Activated T-cell treated with anti-CD3 and anti-CD28 coated beads, Interleukin-2, amount 50 U/mL, for 24 hours (primary cell): ENCODE data around the gene MLLT6.
A peak's percentile ranks its signal among the peaks of the same experiment; 100 is the strongest.

Experiments
- DNase-seq: peaks from one replicate; pipeline ENCODE4 v3.0.0-alpha.2; 2020
- H3K27ac Mint-ChIP-seq: 2 replicates; pipeline ENCODE4 v1.8.0; 2020; ENCODE audit warnings: mild to moderate bottlenecking, mixed read lengths
- H3K27me3 Mint-ChIP-seq: 2 replicates; pipeline ENCODE4 v1.8.0; 2020; ENCODE audit warnings: mixed read lengths
- H3K36me3 Mint-ChIP-seq: 2 replicates; pipeline ENCODE4 v1.8.0; 2020; ENCODE audit warnings: low read depth, mixed read lengths
- H3K4me1 Mint-ChIP-seq: 2 replicates; pipeline ENCODE4 v1.8.0; 2020; ENCODE audit warnings: low read depth, mixed read lengths
- H3K4me3 Mint-ChIP-seq: 2 replicates; pipeline ENCODE4 v1.8.0; 2020; ENCODE audit warnings: mild to moderate bottlenecking, moderate library complexity, mixed read lengths
- H3K9me3 Mint-ChIP-seq: 2 replicates; pipeline ENCODE4 v1.8.0; 2020; ENCODE audit warnings: mixed read lengths

MLLT6 gene

DNA sequence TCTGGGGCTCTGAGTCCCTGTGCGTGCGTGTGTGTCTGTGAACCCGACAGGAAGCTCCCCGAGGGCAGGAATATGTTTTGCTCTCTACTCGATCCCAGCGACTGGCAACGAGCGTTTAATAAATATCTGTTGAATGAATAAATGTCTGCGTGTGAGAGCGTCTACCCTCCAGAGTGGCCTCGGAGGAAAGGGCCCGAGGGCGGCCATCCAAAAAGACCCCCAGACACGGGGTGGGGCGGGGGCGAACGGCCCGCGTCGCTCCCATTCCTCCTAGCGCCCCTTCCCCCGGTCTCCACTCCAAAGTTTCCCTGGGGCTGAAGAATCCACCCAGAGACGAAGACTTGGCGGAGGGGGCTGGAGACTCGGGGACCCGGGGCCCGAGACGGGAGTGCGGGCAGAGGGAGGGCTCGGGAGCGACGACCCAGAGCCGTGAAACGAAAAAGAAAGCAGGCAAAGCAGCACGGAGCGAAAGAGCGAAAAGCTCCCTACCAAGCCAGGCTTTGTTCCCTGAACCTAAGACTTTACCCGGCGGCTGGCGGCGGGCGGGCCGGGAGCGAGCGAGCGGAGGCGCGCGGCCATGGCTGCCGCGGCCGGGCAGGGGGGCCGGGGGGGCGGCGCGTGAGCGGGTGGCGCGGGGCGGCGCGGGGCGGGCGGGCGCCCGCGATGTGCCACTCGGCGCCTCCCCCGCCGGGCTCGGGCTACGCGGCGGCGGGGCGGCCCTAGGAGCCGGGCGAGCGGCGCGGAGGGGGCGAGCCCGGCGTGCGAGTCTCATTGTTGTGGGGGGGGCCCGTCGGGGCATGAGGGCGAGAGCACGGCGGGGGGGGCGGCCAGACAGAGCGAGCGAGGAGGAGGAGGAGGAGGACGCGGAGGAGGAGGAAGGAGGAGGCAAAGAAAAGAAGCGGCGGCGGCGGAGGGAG, at the start of gene MLLT6:
Gene MLLT6, plus strand, starts transcription at position 668 of the 917 bp plus-strand sequence. CDS start 360 bp downstream, outside the sequence.
- peaks cover 3% of the 10 kb centered on the region for H3K9me3 Mint-ChIP-seq
- H3K27ac Mint-ChIP-seq = peak within 1 kb of the TSS; percentile 100
- H3K36me3 Mint-ChIP-seq = peaks cover 68% of the 10 kb centered on the region
- no peaks in the 10 kb centered on the region for H3K27me3 Mint-ChIP-seq
- DNase-seq = peak; percentile 82
- H3K4me3 Mint-ChIP-seq = peak within 1 kb of the TSS; percentile 99
- peaks cover 48% of the 10 kb centered on the region for H3K4me1 Mint-ChIP-seq

DNA sequence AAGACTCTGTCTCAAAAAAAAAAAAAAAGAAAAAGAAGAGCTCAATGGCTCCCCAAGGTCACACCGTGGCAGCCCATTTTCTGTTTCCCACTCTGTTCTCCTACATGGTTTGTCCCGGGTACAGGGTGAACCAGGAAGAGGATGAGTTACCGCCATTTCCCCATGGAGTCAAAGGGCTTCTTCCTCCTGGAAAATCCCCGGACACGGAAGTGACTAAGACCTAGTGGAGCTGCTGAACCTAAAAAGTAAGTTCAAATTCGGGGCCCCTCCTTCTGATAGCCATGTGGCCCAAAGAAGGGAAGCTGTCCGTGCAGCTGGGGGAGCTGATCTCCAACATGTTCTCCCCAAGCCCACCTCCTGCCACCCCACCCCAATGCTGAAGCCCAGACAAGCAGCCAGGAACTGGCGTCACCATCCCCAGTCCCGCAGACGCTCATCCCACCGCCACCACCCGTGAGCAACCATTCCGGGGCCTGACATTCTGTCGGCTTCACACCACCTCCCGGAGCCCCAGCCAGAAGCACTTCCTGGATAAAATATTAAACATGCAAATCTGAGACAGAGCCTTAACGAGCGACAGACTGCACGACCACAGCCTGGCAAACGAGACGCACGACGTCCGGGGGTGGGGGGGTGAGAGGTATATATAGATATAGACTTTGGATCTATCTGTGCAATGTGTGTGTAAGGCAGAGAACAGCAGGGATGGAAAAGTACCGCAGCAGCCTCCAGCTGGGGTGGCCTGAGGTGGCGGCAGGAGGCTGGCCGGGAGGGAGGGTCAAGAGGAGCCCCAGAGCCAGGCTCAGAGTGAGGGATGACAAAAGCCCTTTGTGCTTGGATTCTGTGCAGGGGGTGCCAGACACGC, 47.9 kb upstream of the MLLT6 start:
- no peak for DNase-seq
- Mint-ChIP-seq H3K27ac (no peak overlapping the region), H3K9me3 (no peaks in the 10 kb centered on the region), H3K27me3 (peaks cover 46% of the 10 kb centered on the region), H3K4me3 (no peak overlapping the region), H3K4me1 (peaks cover 15% of the 10 kb centered on the region), H3K36me3 (no peaks in the 10 kb centered on the region)

DNA sequence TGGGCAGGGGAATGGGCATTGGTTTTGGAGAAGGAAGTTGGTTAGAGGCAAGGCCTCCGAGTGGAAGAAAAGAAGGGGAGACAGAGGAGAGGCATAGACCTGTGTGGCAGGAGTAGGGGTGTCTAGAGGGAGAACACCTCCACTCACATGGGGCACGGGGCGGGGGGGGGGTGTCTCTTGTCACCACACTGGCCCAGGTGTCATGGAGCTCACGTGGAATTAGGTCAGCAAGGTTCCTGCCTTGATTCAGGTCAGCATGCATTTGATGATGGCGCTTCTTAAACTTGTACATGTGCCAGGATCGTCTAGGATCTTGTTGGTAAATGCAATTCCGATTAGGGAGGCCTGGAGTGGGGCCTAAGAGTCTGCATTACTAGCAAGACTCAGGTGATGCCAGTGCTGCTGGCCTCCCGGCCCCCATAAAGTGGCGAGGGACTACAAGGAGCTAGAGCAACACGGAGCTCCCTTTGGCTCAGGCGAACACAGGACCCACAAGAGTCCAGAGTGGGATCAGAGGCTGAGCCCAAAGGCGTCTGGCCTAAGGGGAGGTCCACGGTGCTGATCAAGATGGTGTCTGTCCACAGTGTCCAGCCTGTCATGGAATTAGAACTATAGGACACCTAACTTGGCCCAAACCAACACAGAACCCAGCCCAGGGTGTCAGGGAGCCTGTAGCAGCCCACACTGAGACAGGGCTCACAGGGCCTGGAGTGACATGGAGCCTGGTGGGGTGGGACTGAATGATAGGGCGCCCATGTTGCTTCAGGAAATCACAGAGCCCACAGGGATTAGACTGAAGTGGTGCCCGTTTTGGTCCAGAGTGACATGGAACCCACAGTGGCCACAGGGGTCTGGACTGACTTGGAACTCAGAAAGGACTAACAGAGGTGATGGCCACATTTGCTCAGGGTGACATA, 47.0 kb upstream of the MLLT6 start:
- Mint-ChIP-seq H3K4me3 (no peak overlapping the region), H3K4me1 (peaks cover 15% of the 10 kb centered on the region), H3K27me3 (peaks cover 49% of the 10 kb centered on the region), H3K9me3 (no peaks in the 10 kb centered on the region), H3K27ac (no peak overlapping the region), H3K36me3 (no peaks in the 10 kb centered on the region)
- DNase-seq = no peak

DNA sequence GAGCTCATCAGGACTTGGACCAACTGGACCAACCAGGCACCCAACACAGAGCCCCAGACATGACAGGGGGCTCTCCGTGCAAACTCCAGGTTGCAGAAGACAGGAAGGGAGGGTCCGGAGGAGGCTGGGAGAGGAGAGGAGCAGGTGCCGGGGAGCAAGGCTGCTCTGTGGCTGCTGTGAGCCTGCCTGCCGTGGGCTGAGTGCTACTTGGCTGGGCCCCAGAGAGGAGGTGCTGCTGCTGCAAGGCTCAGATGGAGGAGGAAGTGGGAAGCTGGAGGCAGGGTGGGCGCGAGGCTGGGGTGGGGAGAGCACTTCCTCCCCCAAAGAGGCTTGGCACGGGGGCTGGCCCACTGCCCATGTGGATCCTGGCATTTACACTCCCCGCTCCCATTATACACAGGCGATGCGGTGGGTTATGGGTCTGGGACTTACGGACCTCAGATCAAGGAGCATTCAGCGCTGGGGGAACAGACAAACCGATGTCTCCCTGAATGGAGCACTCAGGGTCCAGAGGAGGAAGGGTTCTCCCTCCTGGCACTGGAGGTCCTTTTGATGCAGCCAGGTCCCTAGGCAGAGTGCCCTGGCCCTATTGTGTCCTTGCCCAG, 46.2 kb upstream of the MLLT6 start:
- Mint-ChIP-seq H3K9me3 (no peaks in the 10 kb centered on the region), H3K27me3 (peaks cover 43% of the 10 kb centered on the region), H3K36me3 (no peaks in the 10 kb centered on the region), H3K4me1 (peaks cover 15% of the 10 kb centered on the region), H3K4me3 (no peak overlapping the region), H3K27ac (no peak overlapping the region)
- DNase-seq = no peak

DNA sequence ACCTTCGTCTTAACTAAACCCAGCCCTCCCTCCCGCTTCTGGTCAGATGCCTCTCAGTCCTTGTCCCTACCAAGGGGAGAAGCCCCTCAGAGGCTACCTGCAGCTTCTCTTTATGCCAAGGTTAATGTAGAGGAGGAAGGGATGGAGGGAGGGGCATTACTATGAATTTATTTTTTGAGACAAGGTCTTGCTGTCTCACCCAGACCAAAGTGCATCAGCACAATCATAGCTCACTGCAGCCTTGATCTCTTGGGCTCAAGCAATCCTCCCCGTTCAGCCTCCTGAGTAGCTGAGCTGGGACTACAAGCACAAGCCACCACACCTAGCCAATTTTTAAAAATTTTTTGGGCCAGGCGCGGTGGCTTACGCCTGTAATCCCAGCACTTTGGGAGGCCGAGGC, 45.7 kb upstream of the MLLT6 start:
- H3K4me1 Mint-ChIP-seq = peaks cover 11% of the 10 kb centered on the region
- no peaks in the 10 kb centered on the region for H3K36me3 Mint-ChIP-seq
- H3K27me3 Mint-ChIP-seq = peaks cover 43% of the 10 kb centered on the region
- H3K4me3 Mint-ChIP-seq = no peak overlapping the region
- H3K27ac Mint-ChIP-seq = no peak overlapping the region
- DNase-seq = no peak
- H3K9me3 Mint-ChIP-seq = no peaks in the 10 kb centered on the region

DNA sequence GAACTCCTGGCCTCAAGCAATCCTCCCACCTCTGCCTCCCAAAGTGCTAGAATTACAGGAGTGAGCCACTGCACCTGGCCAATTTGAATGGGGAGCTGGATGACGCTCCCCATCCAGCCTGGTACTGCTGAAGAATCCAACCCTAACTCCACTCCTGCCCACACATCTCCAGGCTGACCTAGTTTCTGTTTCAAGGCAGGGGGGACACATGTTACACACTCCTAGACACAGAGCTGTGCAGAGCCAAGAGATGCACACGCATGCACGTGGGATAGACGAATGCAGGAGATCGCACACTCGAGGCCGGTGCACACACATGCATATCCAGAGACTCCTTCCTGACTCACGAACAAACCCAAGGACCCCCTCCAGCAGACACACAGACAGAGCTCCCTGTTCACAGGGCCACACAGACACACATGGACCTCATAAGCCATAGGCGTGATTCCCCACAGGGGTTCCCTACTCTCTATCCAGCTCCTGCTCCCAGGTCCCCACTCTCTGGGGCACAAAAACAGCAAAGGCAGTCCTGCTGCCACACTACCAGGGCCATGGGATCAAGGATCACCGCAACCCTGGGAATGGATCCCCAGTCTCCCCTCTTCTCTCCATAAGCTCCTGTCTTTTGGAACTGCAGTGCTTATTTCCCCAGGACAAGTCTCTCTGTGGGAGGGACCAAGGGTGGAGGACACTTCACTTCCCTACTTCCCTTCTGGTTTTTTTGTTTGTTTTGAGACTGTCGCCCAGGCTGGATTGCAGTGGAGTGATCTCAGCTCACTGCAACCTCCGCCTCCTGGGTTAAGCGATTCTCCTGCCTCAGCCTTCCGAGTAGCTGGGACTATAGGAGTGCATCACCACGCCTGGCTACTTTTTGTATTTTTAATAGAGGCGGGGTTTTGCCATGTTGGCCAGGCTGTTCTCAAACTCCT, 44.7 kb upstream of the MLLT6 start:
- DNase-seq = no peak
- Mint-ChIP-seq H3K27me3 (peaks cover 43% of the 10 kb centered on the region), H3K4me3 (no peak overlapping the region), H3K9me3 (no peaks in the 10 kb centered on the region), H3K27ac (no peak overlapping the region), H3K4me1 (peaks cover 5% of the 10 kb centered on the region), H3K36me3 (no peaks in the 10 kb centered on the region)

DNA sequence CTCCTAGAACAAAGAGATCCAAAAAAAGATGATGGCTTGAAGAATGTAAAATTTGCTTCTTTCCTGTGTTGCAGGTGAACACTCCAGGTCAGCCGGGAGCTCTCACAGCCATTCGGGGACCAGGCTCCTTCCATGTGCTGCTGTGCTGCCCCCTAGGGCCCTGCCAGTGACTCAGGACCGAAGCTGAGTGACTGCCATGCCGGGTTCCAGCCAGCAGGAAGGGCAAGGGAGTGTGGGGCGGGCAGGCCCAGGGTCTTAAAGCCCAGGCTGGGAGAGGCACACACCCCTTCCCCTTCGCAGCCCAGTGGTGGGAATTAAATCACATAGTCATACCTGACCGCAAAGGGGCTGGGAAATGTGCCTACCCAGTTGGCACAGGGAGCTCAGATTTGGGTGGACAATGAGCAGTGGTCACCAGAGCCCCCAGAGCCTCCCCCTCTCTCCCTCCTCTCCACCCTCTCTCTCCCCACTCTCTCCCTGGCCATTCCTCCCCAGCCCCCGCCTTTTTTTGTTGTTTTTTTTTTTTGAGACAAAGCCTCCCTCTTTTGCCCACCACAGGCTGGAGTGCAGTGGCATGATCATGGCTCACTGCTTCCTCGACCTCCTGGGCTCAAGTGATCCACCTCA, 41.8 kb upstream of the MLLT6 start:
- H3K9me3 Mint-ChIP-seq = no peaks in the 10 kb centered on the region
- H3K4me1 Mint-ChIP-seq = peaks cover 5% of the 10 kb centered on the region
- peak; percentile 65 for DNase-seq
- peaks cover 45% of the 10 kb centered on the region for H3K27me3 Mint-ChIP-seq
- H3K27ac Mint-ChIP-seq = no peak overlapping the region
- no peak overlapping the region for H3K4me3 Mint-ChIP-seq
- H3K36me3 Mint-ChIP-seq = no peaks in the 10 kb centered on the region

DNA sequence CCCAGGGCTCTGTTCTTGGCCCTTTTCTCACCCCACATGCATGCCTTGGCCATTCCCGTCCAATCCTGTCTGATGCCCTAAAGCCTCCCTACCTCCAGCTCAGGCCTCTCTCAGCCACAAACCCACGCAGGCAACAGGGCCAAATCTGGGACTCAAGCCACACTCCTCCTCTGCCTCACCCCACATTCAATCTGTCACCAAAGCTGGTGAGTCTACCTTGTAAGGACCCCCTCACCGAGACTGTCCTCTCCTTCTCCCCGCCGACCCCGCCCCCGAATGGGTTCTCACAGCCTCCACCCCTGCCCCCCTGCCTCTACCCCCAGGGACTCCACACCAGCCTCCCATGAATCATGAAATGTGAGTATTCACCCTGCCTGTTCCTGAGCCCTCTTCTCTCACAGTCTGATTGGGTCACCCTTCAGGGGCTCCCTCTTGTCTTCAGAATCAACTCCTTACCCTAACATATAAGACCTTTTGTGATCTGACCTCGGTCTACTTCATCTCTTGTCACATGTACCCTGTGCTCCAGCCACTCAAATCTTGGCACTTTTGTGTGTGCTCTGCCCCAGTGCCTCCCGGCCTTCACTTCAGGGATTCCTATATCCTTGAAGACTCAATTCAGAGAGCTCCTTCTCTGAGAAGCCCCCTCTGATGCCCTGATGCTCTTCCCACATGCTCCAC, 41.0 kb upstream of the MLLT6 start:
- DNase-seq = no peak
- H3K27ac Mint-ChIP-seq = no peak overlapping the region
- no peaks in the 10 kb centered on the region for H3K9me3 Mint-ChIP-seq
- H3K27me3 Mint-ChIP-seq = peaks cover 47% of the 10 kb centered on the region
- no peak overlapping the region for H3K4me3 Mint-ChIP-seq
- no peaks in the 10 kb centered on the region for H3K4me1 Mint-ChIP-seq
- H3K36me3 Mint-ChIP-seq = no peaks in the 10 kb centered on the region

DNA sequence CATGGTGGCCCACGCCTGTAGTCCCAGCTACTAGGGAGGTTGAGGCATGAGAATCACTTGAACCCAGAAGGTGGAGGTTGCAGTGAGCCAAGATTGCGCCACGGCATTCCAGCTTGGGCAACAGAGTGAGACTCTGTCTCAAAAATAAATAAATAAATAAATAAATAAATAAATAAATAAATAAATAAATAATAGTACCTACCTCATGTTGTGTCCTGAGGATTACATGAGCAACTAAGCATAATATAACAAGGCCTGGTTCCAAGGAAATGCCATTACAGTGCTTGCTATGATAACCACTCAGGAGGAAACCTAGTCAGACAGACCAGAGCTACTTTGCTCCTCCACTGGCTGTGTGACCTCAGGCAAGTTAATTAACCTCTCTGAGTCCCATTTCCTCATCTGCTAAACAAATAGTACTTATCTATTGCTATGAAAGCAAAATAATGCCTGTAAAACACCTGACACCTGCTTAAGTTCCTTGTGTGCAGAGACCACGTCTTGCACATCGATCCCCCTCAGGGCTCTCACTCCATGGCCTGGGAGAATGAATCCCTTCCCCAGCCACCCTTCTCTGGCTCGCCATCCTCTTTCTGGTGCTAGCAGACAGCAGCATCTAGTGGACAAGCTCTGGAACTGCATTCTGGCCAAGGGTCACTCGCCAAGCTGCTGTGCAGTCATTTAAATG, 37.8 kb upstream of the MLLT6 start:
- Mint-ChIP-seq H3K4me3 (no peak overlapping the region), H3K4me1 (peaks cover 18% of the 10 kb centered on the region), H3K27me3 (peaks cover 61% of the 10 kb centered on the region), H3K27ac (no peak overlapping the region), H3K9me3 (no peaks in the 10 kb centered on the region), H3K36me3 (peaks cover 8% of the 10 kb centered on the region)
- peak; percentile 72 for DNase-seq

DNA sequence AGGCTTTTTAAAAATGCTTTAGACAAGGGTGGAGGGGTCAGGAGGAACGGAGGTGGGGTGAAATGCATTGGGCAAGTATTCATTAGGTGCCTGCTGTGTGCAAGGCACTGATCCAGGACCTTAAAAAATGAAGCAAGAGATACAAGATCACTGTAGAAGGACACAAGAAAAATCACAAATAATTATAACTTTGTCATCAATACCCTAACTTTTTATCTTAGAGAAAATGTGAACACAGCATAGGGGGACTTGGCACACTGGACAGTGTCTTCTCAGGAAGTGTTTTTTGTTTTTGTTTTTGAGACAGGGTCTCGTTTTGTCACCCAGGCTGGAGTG, 37.3 kb upstream of the MLLT6 start:
- peaks cover 58% of the 10 kb centered on the region for H3K27me3 Mint-ChIP-seq
- H3K27ac Mint-ChIP-seq = no peak overlapping the region
- H3K4me3 Mint-ChIP-seq = no peak overlapping the region
- no peak for DNase-seq
- H3K36me3 Mint-ChIP-seq = peaks cover 13% of the 10 kb centered on the region
- peaks cover 23% of the 10 kb centered on the region for H3K4me1 Mint-ChIP-seq
- no peaks in the 10 kb centered on the region for H3K9me3 Mint-ChIP-seq

DNA sequence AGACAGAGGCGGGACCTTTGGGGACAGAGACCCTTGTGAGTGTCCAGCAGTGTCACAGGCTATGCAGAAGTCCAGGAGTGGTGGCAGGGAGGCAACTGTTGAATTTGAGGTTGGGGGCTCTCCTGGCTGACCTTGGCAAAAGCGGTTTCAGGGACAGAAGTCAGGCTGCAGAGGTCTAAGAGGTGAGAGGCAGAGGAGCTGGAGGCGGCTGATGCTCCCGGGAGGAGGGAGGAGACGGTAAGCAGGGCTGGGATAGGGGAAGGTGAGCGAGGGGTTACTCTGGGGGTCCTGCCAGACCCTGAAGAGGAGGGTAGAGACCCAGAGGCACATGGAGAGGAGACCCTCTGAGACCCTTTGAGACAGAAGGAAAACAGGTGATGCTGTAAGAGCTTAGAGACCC, 35.6 kb upstream of the MLLT6 start:
- no peak overlapping the region for H3K4me3 Mint-ChIP-seq
- H3K36me3 Mint-ChIP-seq = peaks cover 17% of the 10 kb centered on the region
- peaks cover 50% of the 10 kb centered on the region for H3K27me3 Mint-ChIP-seq
- no peak for DNase-seq
- no peaks in the 10 kb centered on the region for H3K9me3 Mint-ChIP-seq
- H3K27ac Mint-ChIP-seq = no peak overlapping the region
- peaks cover 25% of the 10 kb centered on the region for H3K4me1 Mint-ChIP-seq
